HCT116 (cell line): ENCODE measurements around the gene B4GALNT3. TPM values are rescaled to one million over a fixed set of nuclear protein-coding genes. Genes with fewer than 3 reads are reported as not detected.

Experiments
- ATAC-seq: fragments of 200-7000 bp; cut with Tn5 transposase; 2 replicates; pipeline ENCODE4 v1.9.1; 2020; ENCODE audit warnings: mild to moderate bottlenecking, moderate library complexity
- BruUV-seq: library from RNA; stranded (reverse); fragments of 400-500 nt; replicated peaks from 2 replicates; lab custom pipeline; 2021; lab: Mats Ljungman, UMichigan
- CTCF ChIA-PET: fragments of 300-600 bp; sonication (Branson Sonifier 250); formaldehyde crosslinking; loops from one replicate; lab custom pipeline; 2021; ENCODE audit warnings: antibody characterized with exemption; lab: Charles Lee
- POLR2A ChIA-PET: fragments of 300-600, 350-600 bp; sonication (Branson Sonifier 250); formaldehyde crosslinking; loops from one replicate; lab custom pipeline; 2021; ENCODE audit warnings: antibody characterized with exemption; lab: Charles Lee
- RAD21 ChIA-PET, 2 experiments: fragments of 300-600 bp; sonication (Branson Sonifier 250); formaldehyde crosslinking; loops; one replicate each; lab custom pipeline; 2023; ENCODE audit warnings: low total read pairs in 2 of 2; ENCODE audit not compliant: uncharacterized antibody in 2 of 2, unreplicated experiment in 2 of 2, low non-redundant PET in 1 of 2; lab: Charles Lee
- DNase-seq: peaks from one replicate; pipeline ENCODE4 v3.0.0-alpha.2; 2010; ENCODE audit warnings: low read depth, low spot score
- H2AFZ ChIP-seq: fragments of 200-600 bp; shearing (Covaris generic), sonication (generic); 2 replicates; pipeline ENCODE4 v1.6.1; 2017; ENCODE audit warnings: low read depth, mixed run types, mixed read lengths, antibody characterized with exemption, low read length; ENCODE audit not compliant: poor library complexity, severe bottlenecking
- H3K27ac ChIP-seq: 2 replicates; pipeline ENCODE4 v1.5.1; 2012; ENCODE audit warnings: low read depth, low read length
- H3K27me3 ChIP-seq: fragments of 200-600 bp; sonication (generic); 2 replicates; pipeline ENCODE4 v1.6.1; 2016; ENCODE audit warnings: mixed run types, low read length, mixed read lengths; ENCODE audit not compliant: insufficient read depth
- H3K36me3 ChIP-seq, 2 experiments: fragments of 200-500 bp in 1 of 2; fragments of 200-600 bp in 1 of 2; sonication (Bioruptor generic) in 1 of 2; sonication (generic) in 1 of 2; 2 replicates each; pipeline versions ENCODE4 v1.5.1 to v1.6.1; 2014 to 2016; ENCODE audit warnings: low read length in 2 of 2, inconsistent platforms in 1 of 2, mixed read lengths in 1 of 2, mixed run types in 1 of 2; ENCODE audit not compliant: insufficient read depth in 2 of 2, control insufficient read depth in 1 of 2
- H3K4me1 ChIP-seq, 2 experiments: fragments of 200-600 bp in 1 of 2; sonication (generic) in 1 of 2; 2 replicates each; pipeline versions ENCODE4 v1.5.1 to v1.6.1; 2012 to 2017; ENCODE audit warnings: low read length in 2 of 2, inconsistent platforms in 1 of 2, mild to moderate bottlenecking in 1 of 2, mixed read lengths in 1 of 2, mixed run types in 1 of 2, moderate library complexity in 1 of 2; ENCODE audit not compliant: insufficient read depth in 2 of 2, control insufficient read depth in 1 of 2
- H3K4me2 ChIP-seq: fragments of 200-600 bp; sonication (generic); 2 replicates; pipeline ENCODE4 v1.6.1; 2017; ENCODE audit warnings: mixed run types, low read length, mixed read lengths
- H3K4me3 ChIP-seq, 2 experiments: fragments of 200-600 bp in 1 of 2; sonication (generic) in 1 of 2; replicated peaks in 1 of 2; 2 replicates each; pipeline ENCODE4 v1.5.1; 2011 to 2016; ENCODE audit warnings: low read length in 2 of 2, control low read depth in 1 of 2, low read depth in 1 of 2, mild to moderate bottlenecking in 1 of 2, mixed read lengths in 1 of 2, mixed run types in 1 of 2
- H3K79me2 ChIP-seq: fragments of 200-600 bp; sonication (generic); 2 replicates; pipeline ENCODE4 v1.6.1; 2017; ENCODE audit warnings: mild to moderate bottlenecking, mixed run types, low read length, moderate library complexity, mixed read lengths; ENCODE audit not compliant: insufficient read depth
- H3K9ac ChIP-seq: fragments of 200-600 bp; sonication (generic); 2 replicates; pipeline ENCODE4 v1.6.1; 2016; ENCODE audit warnings: low read length, mixed read lengths
- H3K9me2 ChIP-seq: fragments of 200-600 bp; sonication (generic), shearing (Covaris generic); 2 replicates; pipeline ENCODE4 v1.6.1; 2017; ENCODE audit warnings: mixed run types, mild to moderate bottlenecking, moderate library complexity; ENCODE audit not compliant: insufficient read depth
- H3K9me3 ChIP-seq, 2 experiments: fragments of 200-500 bp in 1 of 2; fragments of 200-600 bp in 1 of 2; sonication (Bioruptor generic) in 1 of 2; sonication (generic) in 1 of 2; 2 replicates each; pipeline ENCODE4 v1.6.1; 2014 to 2017; ENCODE audit warnings: low read length in 2 of 2, mixed read lengths in 2 of 2, inconsistent platforms in 1 of 2, low read depth in 1 of 2, mild to moderate bottlenecking in 1 of 2, mixed run types in 1 of 2, moderate library complexity in 1 of 2; ENCODE audit not compliant: control insufficient read depth in 1 of 2, insufficient read depth in 1 of 2
- H4K20me1 ChIP-seq: fragments of 200-600 bp; sonication (generic), shearing (Covaris generic); 2 replicates; pipeline ENCODE4 v1.6.1; 2017; ENCODE audit warnings: mixed run types, mild to moderate bottlenecking, moderate library complexity; ENCODE audit not compliant: insufficient read depth
- CBX3 ChIP-seq: IDR thresholded peaks from 2 replicates; pipeline ENCODE4 v1.6.1; 2012; ENCODE audit warnings: low read depth
- CTCF ChIP-seq, 3 experiments: fragments of 200-600 bp in 1 of 3; sonication (generic) in 1 of 3; IDR thresholded peaks in 2 of 3; conservative IDR thresholded peaks in 1 of 3; 2 replicates each; pipeline ENCODE4 v1.5.1; 2012 to 2017; ENCODE audit warnings: low read depth in 2 of 3, low read length in 2 of 3, antibody characterized with exemption in 1 of 3, borderline replicate concordance in 1 of 3, control low read depth in 1 of 3, mild to moderate bottlenecking in 1 of 3, mixed read lengths in 1 of 3, mixed run types in 1 of 3, moderate library complexity in 1 of 3; ENCODE audit not compliant: insufficient read depth in 1 of 3
- JUND ChIP-seq: IDR thresholded peaks from 2 replicates; pipeline ENCODE4 v1.6.1; 2012
- POLR2AphosphoS5 ChIP-seq: IDR thresholded peaks from 2 replicates; pipeline ENCODE4 v1.6.1; 2011; ENCODE audit warnings: mild to moderate bottlenecking, low read depth, low read length, moderate library complexity
- RAD21 ChIP-seq: IDR thresholded peaks from 2 replicates; pipeline ENCODE4 v1.6.1; 2012; ENCODE audit warnings: low read depth, mild to moderate bottlenecking
- SIN3A ChIP-seq: IDR thresholded peaks from 2 replicates; pipeline ENCODE4 v1.6.1; 2012; ENCODE audit warnings: low read depth
- YY1 ChIP-seq: IDR thresholded peaks from 2 replicates; pipeline ENCODE4 v1.6.1; 2011; ENCODE audit warnings: low read length, low read depth, moderate library complexity, mild to moderate bottlenecking; ENCODE audit not compliant: insufficient replicate concordance; ENCODE audit errors: extremely low read depth
- intact Hi-C: fragments of 100-400 bp; cut with micrococcal nuclease; formaldehyde crosslinking; loops from 2 replicates; pipeline ENCODE4 v1.10.0; 2022
- total RNA-seq: library from RNA; stranded (reverse); gene quantifications from one replicate; pipeline ENCODE4 v1.2.1, GENCODE V29; 2021; ENCODE audit not compliant: unreplicated experiment

B4GALNT3 gene
- total RNA-seq, 1 experiment from 2014 or later: 18.2 TPM

GRCh38 chr12:442235-442884 lies 17.4 kb upstream of the B4GALNT3 start:
- no peaks in the 10 kb centered on the region for H3K27me3 ChIP-seq
- H3K4me3 ChIP-seq: no peak overlapping the region
- H3K79me2 ChIP-seq: no peaks in the 10 kb centered on the region
- intact Hi-C loops: loop anchor here (1.0 kb wide), 1 partner anchor 105 kb away; no protein-coding TSS in a partner anchor
- no peak for TF ChIP-seq SIN3A
- TF ChIP-seq CBX3: peak; percentile 26; the same call in 1 of the 2 replicates
- TF ChIP-seq CTCF (IDR thresholded peaks at IDR 0.05 in 2 of 3, conservative IDR thresholded peaks at IDR 0.05 in 1 of 3; ENCODE audit: borderline replicate concordance in 1 of 3, insufficient read depth in 1 of 3, low read depth in 2 of 3, low read length in 2 of 3): peak; percentile 78 to 91 (median 78)
- TF ChIP-seq YY1: no peak
- TF ChIP-seq JUND: no peak
- TF ChIP-seq POLR2AphosphoS5: no peak
- peak; percentile 91 for TF ChIP-seq RAD21
- no peak overlapping the region for H3K27ac ChIP-seq
- DNase-seq (peak; percentile 23), ATAC-seq (peak; percentile 82)
- no peaks in the 10 kb centered on the region for H3K4me1 ChIP-seq
- H3K36me3 ChIP-seq: peaks cover 0 to 2% of the 10 kb centered on the region in 2 experiments; a peak in 1 of 4 replicates
- H2AFZ ChIP-seq: no peak overlapping the region
- H3K4me2 ChIP-seq: no peak overlapping the region
- no TSS peak for BruUV-seq
- RAD21 ChIA-PET: interaction anchor here (0.8 to 1.7 kb wide), 2 partner anchors 102 to 105 kb away, joined by 3 read pairs; no protein-coding TSS in a partner anchor
- CTCF ChIA-PET: interaction anchor here (0.7 to 4.1 kb wide), 9 partner anchors 10 to 128 kb away, joined by 3 to 22 read pairs (median 4); partner anchors contain the start of gene CCDC77
- POLR2A ChIA-PET: no interaction called here
- H4K20me1 ChIP-seq: no peaks in the 10 kb centered on the region
- no peaks in the 10 kb centered on the region for H3K9me3 ChIP-seq
- H3K9ac ChIP-seq: no peak overlapping the region
- H3K9me2 ChIP-seq: no peaks in the 10 kb centered on the region
